CD8-positive, alpha-beta memory T cell (primary cell): Measurements from ENCODE around the gene MYO5B. TPM values are rescaled to one million over a fixed set of nuclear protein-coding genes. Genes with fewer than 3 reads are reported as not detected.
"Not testable (repeated sequence)": the region's sequence is repeated elsewhere in the genome, so short reads cannot be mapped to it uniquely, and the experiment has no call there.

Experiments used
- CTCF ChIA-PET: fragments of 350-600 bp; sonication (Branson Sonifier 250); formaldehyde crosslinking; loops from one replicate; lab custom pipeline; 2021; ENCODE audit warnings: antibody characterized with exemption; lab: Charles Lee
- POLR2A ChIA-PET: fragments of 350-600 bp; sonication (Branson Sonifier 250); formaldehyde crosslinking; loops from one replicate; lab custom pipeline; 2021; ENCODE audit warnings: antibody characterized with exemption; lab: Charles Lee
- DNase-seq, 5 donors: peaks; one replicate each; pipeline versions ENCODE4 v3.0.0 to v3.0.0-alpha.2; 2020 to 2022; ENCODE audit warnings: mixed read lengths in 1 of 5
- H3K27ac ChIP-seq: one replicate; pipeline ENCODE4 v1.7.0; 2013; ENCODE audit warnings: low read depth, mild to moderate bottlenecking, low read length, moderate library complexity
- H3K27me3 ChIP-seq: 2 replicates; pipeline ENCODE4 v1.7.0; 2013; ENCODE audit warnings: low read length, mild to moderate bottlenecking; ENCODE audit not compliant: insufficient read depth, poor library complexity, severe bottlenecking
- H3K36me3 ChIP-seq: 2 replicates; pipeline ENCODE4 v1.7.0; 2013; ENCODE audit warnings: mild to moderate bottlenecking, low read length, moderate library complexity; ENCODE audit not compliant: insufficient read depth
- H3K4me1 ChIP-seq: 2 replicates; pipeline ENCODE4 v1.7.0; 2013; ENCODE audit warnings: mild to moderate bottlenecking, low read length, moderate library complexity; ENCODE audit not compliant: insufficient read depth
- H3K4me3 ChIP-seq: 2 replicates; pipeline ENCODE4 v1.7.0; 2013; ENCODE audit warnings: mild to moderate bottlenecking, low read length
- H3K9me3 ChIP-seq: 2 replicates; pipeline ENCODE4 v1.7.0; 2013; ENCODE audit warnings: mild to moderate bottlenecking, low read length
- H3K27ac Mint-ChIP-seq, 8 donors: one replicate each; pipeline ENCODE4 v1.8.0; 2020 to 2021; ENCODE audit warnings: mixed read lengths in 8 of 8, mild to moderate bottlenecking in 6 of 8, inconsistent platforms in 3 of 8, moderate library complexity in 3 of 8
- H3K27me3 Mint-ChIP-seq, 2 donors: one replicate each; pipeline ENCODE4 v1.8.0; 2020 to 2021; ENCODE audit warnings: mixed read lengths in 2 of 2, mild to moderate bottlenecking in 1 of 2, moderate library complexity in 1 of 2
- H3K36me3 Mint-ChIP-seq, 3 donors: one replicate each; pipeline ENCODE4 v1.8.0; 2020 to 2021; ENCODE audit warnings: mixed read lengths in 3 of 3, inconsistent platforms in 1 of 3, mild to moderate bottlenecking in 1 of 3
- H3K4me1 Mint-ChIP-seq, 3 donors: one replicate each; pipeline ENCODE4 v1.8.0; 2020 to 2021; ENCODE audit warnings: mixed read lengths in 3 of 3, inconsistent platforms in 1 of 3, mild to moderate bottlenecking in 1 of 3
- H3K4me3 Mint-ChIP-seq, 7 donors: one replicate each; pipeline ENCODE4 v1.8.0; 2020 to 2021; ENCODE audit warnings: mixed read lengths in 7 of 7, mild to moderate bottlenecking in 6 of 7, moderate library complexity in 4 of 7, inconsistent platforms in 2 of 7
- H3K9me3 Mint-ChIP-seq, 5 donors: one replicate each; pipeline ENCODE4 v1.8.0; 2020 to 2022; ENCODE audit warnings: mixed read lengths in 5 of 5, mild to moderate bottlenecking in 3 of 5, moderate library complexity in 2 of 5, inconsistent platforms in 1 of 5
- polyA plus RNA-seq: library from polyadenylated mRNA; unstranded; fragments of 300-500 nt; fragmentation: Illumina TruSeq; gene quantifications from one replicate; pipeline ENCODE4 v1.2.3, GENCODE V29; 2021
- total RNA-seq, 2 experiments: library from RNA; stranded (reverse); gene quantifications; one replicate each; pipeline ENCODE4 v1.2.3, GENCODE V29; 2021

MYO5B gene
- total and polyA plus RNA-seq, 3 experiments from 2014 or later = 0.07 to 0.11 TPM; not detected in 1

DNA sequence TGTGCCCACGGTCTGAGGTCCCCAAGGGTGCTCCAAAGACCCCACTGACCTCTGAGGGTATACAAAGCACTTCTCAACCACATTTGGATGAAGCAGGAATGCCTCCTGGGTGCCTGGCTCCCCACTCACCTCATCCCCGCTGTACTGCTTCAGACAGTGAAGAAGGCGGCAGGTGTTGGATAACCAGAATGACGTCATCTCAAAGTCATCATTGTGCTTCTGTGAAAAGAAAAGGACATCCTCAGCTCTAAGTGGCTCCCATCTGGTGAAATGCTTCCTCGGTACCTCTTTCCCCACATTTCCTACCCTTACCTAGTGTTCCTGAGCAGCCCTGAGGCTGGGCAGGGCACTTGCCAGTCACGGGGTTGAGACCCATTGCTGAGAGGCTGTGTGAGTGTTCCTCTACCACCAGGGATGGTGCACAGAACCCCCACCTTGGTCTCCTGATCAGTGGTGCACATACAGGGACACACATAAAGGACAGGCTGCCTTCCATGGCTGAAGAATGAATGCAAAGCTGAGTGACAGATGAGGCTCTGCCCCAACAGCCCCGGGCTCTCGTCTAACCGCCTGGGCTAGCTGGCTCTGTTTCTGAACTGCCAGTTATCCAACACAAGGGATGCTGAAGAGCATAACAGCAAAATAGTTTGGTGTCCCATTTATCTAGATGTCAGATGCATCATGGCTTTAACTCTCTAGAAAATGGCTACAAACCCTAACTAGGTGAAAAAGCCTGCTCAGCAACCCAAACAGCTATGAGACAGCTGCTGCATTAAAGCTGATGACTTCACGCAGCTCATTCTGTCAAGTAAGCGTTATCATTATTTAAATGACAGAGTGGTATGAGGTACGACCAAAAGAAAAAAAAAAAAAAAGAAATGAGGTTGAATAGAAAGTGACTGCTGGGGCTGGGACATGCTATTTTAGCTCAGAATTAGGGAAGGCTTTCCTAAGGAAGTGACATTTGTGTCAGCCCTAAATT, 353.4 kb downstream of the MYO5B start:
- H3K9me3 Mint-ChIP-seq = no peaks in the 10 kb centered on the region
- ChIA-PET POLR2A (interaction anchor here (0.6 kb wide), 1 partner anchor 1009 kb away, joined by 3 read pairs; no protein-coding TSS in a partner anchor), CTCF (interaction anchor here (0.7 to 1.5 kb wide), 3 partner anchors 17 to 331 kb away, joined by 3 to 4 read pairs (median 3); no protein-coding TSS in a partner anchor)
- DNase-seq = no peak
- no peaks in the 10 kb centered on the region for H3K36me3 ChIP-seq
- no peak overlapping the region for H3K27ac ChIP-seq
- no peaks in the 10 kb centered on the region for H3K4me1 ChIP-seq
- no peaks in the 10 kb centered on the region for H3K36me3 Mint-ChIP-seq
- no peaks in the 10 kb centered on the region for H3K27me3 Mint-ChIP-seq
- no peak overlapping the region for H3K4me3 Mint-ChIP-seq
- no peak overlapping the region for H3K4me3 ChIP-seq
- peaks cover 2 to 6% (median 4%) of the 10 kb centered on the region in 3 donors for H3K4me1 Mint-ChIP-seq
- H3K9me3 ChIP-seq = no peaks in the 10 kb centered on the region
- H3K27ac Mint-ChIP-seq = peak overlapping the region in 1 of 8 donors; percentile 72
- no peaks in the 10 kb centered on the region for H3K27me3 ChIP-seq

DNA sequence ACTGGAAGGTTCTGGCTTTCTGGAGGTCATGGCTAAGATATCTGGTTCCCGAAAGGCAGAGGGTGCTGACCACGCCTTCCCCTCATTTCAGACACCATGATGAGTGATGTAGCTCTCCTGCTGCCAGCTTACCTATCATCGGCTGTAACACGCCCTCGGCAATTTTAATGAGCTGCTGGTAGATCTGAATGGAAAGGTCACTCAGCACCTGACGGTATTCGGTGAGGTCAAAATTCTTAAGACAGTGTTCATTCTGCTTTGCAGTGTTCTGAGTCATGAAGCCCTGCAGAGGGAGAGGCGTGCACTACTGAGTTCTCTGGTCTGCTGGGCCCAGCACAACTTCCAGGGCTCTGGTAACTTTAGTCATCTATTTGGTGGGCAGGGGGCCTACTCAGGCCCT, 355.9 kb downstream of the MYO5B start:
- H3K36me3 ChIP-seq = no peaks in the 10 kb centered on the region
- Mint-ChIP-seq H3K27ac (peak overlapping the region in 1 of 8 donors; percentile 27), H3K4me3 (no peak overlapping the region), H3K4me1 (peaks cover 2 to 11% (median 4%) of the 10 kb centered on the region in 3 donors), H3K36me3 (no peaks in the 10 kb centered on the region), H3K9me3 (no peaks in the 10 kb centered on the region), H3K27me3 (no peaks in the 10 kb centered on the region)
- no peaks in the 10 kb centered on the region for H3K27me3 ChIP-seq
- POLR2A ChIA-PET = no interaction called here
- H3K4me1 ChIP-seq = no peaks in the 10 kb centered on the region
- no peak overlapping the region for H3K27ac ChIP-seq
- CTCF ChIA-PET = no interaction called here
- no peaks in the 10 kb centered on the region for H3K9me3 ChIP-seq
- no peak overlapping the region for H3K4me3 ChIP-seq
- DNase-seq = no peak

DNA sequence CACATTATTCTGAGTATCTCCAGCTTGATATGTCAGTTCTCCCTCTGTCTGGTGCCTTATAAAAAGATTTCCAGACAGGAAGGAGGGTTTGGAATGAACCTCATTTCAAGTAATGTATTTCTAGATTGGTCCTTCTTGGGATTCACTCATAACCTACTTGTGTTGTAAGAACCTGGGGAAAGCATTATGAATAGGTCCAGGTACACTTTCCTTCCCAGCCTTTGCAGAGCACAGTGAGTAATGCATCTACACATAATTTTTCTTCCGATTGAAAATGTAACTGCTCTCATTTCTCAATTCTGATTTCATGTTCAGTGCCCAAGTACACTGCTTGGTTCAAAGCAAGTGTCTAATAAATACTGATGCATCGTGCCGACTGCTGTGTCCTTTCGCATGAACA, 356.6 kb downstream of the MYO5B start:
- H3K27ac ChIP-seq = no peak overlapping the region
- H3K36me3 ChIP-seq = no peaks in the 10 kb centered on the region
- H3K4me3 ChIP-seq = no peak overlapping the region
- CTCF ChIA-PET = no interaction called here
- H3K36me3 Mint-ChIP-seq = no peaks in the 10 kb centered on the region
- H3K27ac Mint-ChIP-seq = peak overlapping the region in 1 of 8 donors; percentile 11
- DNase-seq = no peak
- H3K27me3 Mint-ChIP-seq = no peaks in the 10 kb centered on the region
- POLR2A ChIA-PET = no interaction called here
- no peak overlapping the region for H3K4me3 Mint-ChIP-seq
- H3K9me3 ChIP-seq = no peaks in the 10 kb centered on the region
- H3K9me3 Mint-ChIP-seq = no peaks in the 10 kb centered on the region
- H3K4me1 ChIP-seq = no peaks in the 10 kb centered on the region
- peaks cover 2 to 11% (median 4%) of the 10 kb centered on the region in 3 donors for H3K4me1 Mint-ChIP-seq
- H3K27me3 ChIP-seq = no peaks in the 10 kb centered on the region

DNA sequence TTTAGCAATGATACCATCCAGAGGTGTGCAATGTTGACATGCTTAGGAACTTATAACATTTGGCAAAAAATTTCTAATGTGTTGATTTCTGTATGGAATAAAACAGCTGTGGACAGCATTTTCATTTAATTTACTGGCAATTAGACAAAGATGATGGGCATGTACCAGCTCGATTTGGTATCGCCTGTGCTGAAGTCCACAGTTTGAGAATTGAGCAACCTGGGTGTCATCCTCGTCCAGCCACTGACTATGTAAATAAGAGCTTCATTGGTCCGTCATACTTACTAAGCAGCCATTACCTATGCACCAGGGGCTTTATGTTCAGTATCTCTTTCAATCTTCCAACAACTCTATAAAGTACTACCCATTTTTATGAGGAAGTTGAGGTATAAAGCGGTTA, 357.1 kb downstream of the MYO5B start:
- Histone ChIP-seq H3K36me3 (no peaks in the 10 kb centered on the region), H3K4me3 (no peak overlapping the region), H3K27ac (no peak overlapping the region), H3K9me3 (no peaks in the 10 kb centered on the region), H3K27me3 (no peaks in the 10 kb centered on the region), H3K4me1 (no peaks in the 10 kb centered on the region)
- H3K4me1 Mint-ChIP-seq = peaks cover 0 to 11% (median 2%) of the 10 kb centered on the region in 3 donors
- ChIA-PET POLR2A (no interaction called here), CTCF (no interaction called here)
- H3K4me3 Mint-ChIP-seq = no peak overlapping the region
- H3K9me3 Mint-ChIP-seq = no peaks in the 10 kb centered on the region
- no peaks in the 10 kb centered on the region for H3K36me3 Mint-ChIP-seq
- no peak overlapping the region for H3K27ac Mint-ChIP-seq
- H3K27me3 Mint-ChIP-seq = no peaks in the 10 kb centered on the region
- no peak for DNase-seq

- H3K36me3 Mint-ChIP-seq, POLR2A ChIA-PET, H3K9me3 ChIP-seq, H3K4me3 ChIP-seq, H3K27ac ChIP-seq, CTCF ChIA-PET, H3K27me3 ChIP-seq, H3K36me3 ChIP-seq, H3K27me3 Mint-ChIP-seq, H3K27ac Mint-ChIP-seq, H3K4me3 Mint-ChIP-seq, H3K9me3 Mint-ChIP-seq, DNase-seq, H3K4me1 ChIP-seq: not testable (repeated sequence)
- peaks cover 0 to 11% (median 4%) of the 10 kb centered on the region in 3 donors for H3K4me1 Mint-ChIP-seq
Measured at GRCh38 chr18:49837316-49837835, 357.6 kb downstream of the MYO5B start.

DNA sequence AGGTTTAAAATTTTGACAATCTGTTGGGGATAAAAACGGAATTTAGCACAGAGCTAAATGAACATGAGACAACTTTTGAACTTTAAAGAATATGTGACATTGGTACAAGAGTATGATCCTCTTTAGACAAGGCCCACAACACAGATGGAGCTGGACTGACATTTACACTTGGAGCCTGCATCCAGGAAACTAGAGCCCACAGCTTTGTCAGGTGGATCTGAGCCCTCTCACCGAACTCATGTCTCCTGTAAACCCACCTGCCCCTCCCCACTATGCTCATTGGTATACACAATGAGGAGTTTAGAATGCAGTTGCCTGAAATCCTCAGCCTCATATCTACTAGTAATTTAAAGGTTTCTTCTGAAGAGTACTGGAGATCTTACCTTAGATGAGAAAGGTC, 359.5 kb downstream of the MYO5B start:
- H3K27ac Mint-ChIP-seq = peak overlapping the region in 1 of 8 donors; percentile 23
- H3K27me3 Mint-ChIP-seq = no peaks in the 10 kb centered on the region
- Histone ChIP-seq H3K9me3 (no peaks in the 10 kb centered on the region), H3K27me3 (no peaks in the 10 kb centered on the region), H3K4me1 (no peaks in the 10 kb centered on the region), H3K4me3 (no peak overlapping the region), H3K36me3 (no peaks in the 10 kb centered on the region), H3K27ac (no peak overlapping the region)
- H3K36me3 Mint-ChIP-seq = no peaks in the 10 kb centered on the region
- no peak for DNase-seq
- no peak overlapping the region for H3K4me3 Mint-ChIP-seq
- ChIA-PET CTCF (no interaction called here), POLR2A (no interaction called here)
- H3K4me1 Mint-ChIP-seq = peaks cover 0 to 11% (median 5%) of the 10 kb centered on the region in 3 donors
- H3K9me3 Mint-ChIP-seq = no peaks in the 10 kb centered on the region

DNA sequence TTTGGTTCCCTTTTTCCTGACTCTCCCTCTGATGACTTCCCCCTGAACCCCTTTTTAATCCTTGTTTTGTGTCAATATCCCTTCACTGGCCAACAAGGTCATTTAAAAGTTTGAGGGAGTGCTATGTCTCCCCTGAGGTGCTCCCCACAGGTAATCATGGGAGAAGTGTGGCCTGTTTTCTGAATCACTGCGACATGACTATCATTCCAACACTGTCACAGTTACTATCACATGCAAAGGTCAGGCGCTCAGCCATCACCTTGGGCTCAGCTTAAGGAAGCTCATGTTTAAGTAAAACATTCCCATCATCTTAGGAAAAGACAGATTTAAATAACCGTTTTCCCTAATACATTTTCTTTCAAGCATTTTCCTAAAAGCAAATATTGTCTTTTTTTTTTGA, 360.7 kb downstream of the MYO5B start:
- Histone ChIP-seq H3K4me1 (no peaks in the 10 kb centered on the region), H3K27me3 (no peaks in the 10 kb centered on the region), H3K27ac (no peak overlapping the region), H3K4me3 (no peak overlapping the region), H3K9me3 (no peaks in the 10 kb centered on the region), H3K36me3 (no peaks in the 10 kb centered on the region)
- H3K4me3 Mint-ChIP-seq = no peak overlapping the region
- ChIA-PET POLR2A (no interaction called here), CTCF (no interaction called here)
- H3K27ac Mint-ChIP-seq = peak overlapping the region in 1 of 8 donors; percentile 33
- H3K27me3 Mint-ChIP-seq = no peaks in the 10 kb centered on the region
- peaks cover 0 to 8% (median 0%) of the 10 kb centered on the region in 3 donors for H3K36me3 Mint-ChIP-seq
- DNase-seq = no peak
- H3K9me3 Mint-ChIP-seq = peaks cover 0 to 4% (median 0%) of the 10 kb centered on the region in 5 donors
- H3K4me1 Mint-ChIP-seq = peaks cover 0 to 11% (median 5%) of the 10 kb centered on the region in 3 donors

GRCh38 chr18:49833814-49834213, 361.1 kb downstream of the MYO5B start:
- Histone ChIP-seq H3K27ac (no peak overlapping the region), H3K9me3 (no peaks in the 10 kb centered on the region), H3K4me1 (no peaks in the 10 kb centered on the region), H3K4me3 (no peak overlapping the region), H3K27me3 (no peaks in the 10 kb centered on the region), H3K36me3 (no peaks in the 10 kb centered on the region)
- H3K4me3 Mint-ChIP-seq = no peak overlapping the region
- peak overlapping the region in 1 of 8 donors; percentile 33 for H3K27ac Mint-ChIP-seq
- peaks cover 0 to 11% (median 5%) of the 10 kb centered on the region in 3 donors for H3K4me1 Mint-ChIP-seq
- CTCF ChIA-PET = no interaction called here
- peaks cover 0 to 9% (median 0%) of the 10 kb centered on the region in 3 donors for H3K36me3 Mint-ChIP-seq
- no peaks in the 10 kb centered on the region for H3K27me3 Mint-ChIP-seq
- no peak for DNase-seq
- peaks cover 0 to 6% (median under 1%) of the 10 kb centered on the region in 5 donors for H3K9me3 Mint-ChIP-seq
- POLR2A ChIA-PET = no interaction called here
